ENCODE measurements around the gene MCF2L2.

DNA sequence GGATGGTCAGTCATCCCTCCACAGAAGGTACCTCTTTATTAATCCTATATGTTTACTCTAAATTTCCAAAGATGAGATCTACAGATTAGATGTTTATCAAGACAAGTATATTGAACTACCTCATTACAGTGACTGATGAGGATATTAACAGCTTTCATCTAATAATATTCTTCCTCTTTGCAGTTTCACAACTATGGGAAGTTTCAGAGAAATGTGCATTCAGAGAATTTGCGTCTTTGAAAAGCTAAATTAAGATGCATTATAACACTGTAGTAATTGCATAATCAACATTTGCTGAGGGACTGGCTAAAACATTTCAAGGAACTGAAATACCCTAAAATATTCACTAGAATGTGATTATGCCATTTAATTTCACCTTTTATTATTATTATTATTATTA is 46.7 kb downstream of the MCF2L2 start:
- TF ChIP-seq, protein P1, sequence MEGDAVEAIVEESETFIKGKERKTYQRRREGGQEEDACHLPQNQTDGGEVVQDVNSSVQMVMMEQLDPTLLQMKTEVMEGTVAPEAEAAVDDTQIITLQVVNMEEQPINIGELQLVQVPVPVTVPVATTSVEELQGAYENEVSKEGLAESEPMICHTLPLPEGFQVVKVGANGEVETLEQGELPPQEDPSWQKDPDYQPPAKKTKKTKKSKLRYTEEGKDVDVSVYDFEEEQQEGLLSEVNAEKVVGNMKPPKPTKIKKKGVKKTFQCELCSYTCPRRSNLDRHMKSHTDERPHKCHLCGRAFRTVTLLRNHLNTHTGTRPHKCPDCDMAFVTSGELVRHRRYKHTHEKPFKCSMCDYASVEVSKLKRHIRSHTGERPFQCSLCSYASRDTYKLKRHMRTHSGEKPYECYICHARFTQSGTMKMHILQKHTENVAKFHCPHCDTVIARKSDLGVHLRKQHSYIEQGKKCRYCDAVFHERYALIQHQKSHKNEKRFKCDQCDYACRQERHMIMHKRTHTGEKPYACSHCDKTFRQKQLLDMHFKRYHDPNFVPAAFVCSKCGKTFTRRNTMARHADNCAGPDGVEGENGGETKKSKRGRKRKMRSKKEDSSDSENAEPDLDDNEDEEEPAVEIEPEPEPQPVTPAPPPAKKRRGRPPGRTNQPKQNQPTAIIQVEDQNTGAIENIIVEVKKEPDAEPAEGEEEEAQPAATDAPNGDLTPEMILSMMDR (IDR thresholded peaks at IDR 0.05) = no peak
- TF ChIP-seq POLR2A (IDR thresholded peaks at IDR 0.05) = no peak

Measured in thyroid gland (tissue), 4 donors.